GM19351 (cell line): ENCODE data around the gene ZNF677.
"Not testable (repeated sequence)": the region's sequence is repeated elsewhere in the genome, so short reads cannot be mapped to it uniquely, and the experiment has no call there.

Source experiments
- ATAC-seq: cut with Tn5 transposase; IDR thresholded peaks from one replicate; pipeline ENCODE4 v1.9.1; 2021; ENCODE audit warnings: mild to moderate bottlenecking, moderate library complexity; ENCODE audit not compliant: unreplicated experiment

Gene ZNF677

GRCh38 chr19:53195265-53195903, 59.3 kb downstream of the ZNF677 start:
- no peak for ATAC-seq

- no peak for ATAC-seq
These were observed 61.0 kb downstream of the ZNF677 start for GRCh38 chr19:53193535-53194222.

- ATAC-seq: no peak
These were observed 61.7 kb downstream of the ZNF677 start, which contains the start of gene ZNF665 for GRCh38 chr19:53192771-53193534. Gene ZNF665 (minus strand): TSS chr19:53193358. CDS start chr19:53182898, 10,460 bp downstream.

GRCh38 chr19:53190253-53190652, 64.4 kb downstream of the ZNF677 start:
- ATAC-seq: no peak

DNA sequence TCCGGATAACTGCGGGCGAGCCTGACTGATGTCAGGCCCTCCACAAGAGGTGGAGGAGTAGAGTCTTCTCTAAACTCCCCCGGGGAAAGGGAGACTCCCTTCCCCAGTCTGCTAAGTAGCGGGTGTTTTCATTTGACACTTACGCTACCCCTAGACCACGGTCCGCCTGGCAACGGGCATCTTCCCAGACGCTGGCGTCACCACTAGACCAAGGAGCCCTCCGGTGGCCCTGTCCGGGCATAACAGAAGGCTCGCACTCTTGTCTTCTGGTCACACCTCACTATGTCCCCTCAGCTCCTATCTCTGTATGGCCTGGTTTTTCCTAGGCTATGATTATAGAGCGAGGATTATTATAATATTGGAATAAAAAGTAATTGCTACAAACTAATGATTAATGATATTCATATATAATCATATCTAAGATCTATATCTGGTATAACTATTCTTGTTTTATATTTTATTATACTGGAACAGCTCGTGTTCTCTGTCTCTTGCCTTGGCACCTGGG, 64.9 kb downstream of the ZNF677 start:
- not testable (repeated sequence) for ATAC-seq
